GM18907 (cell line): ENCODE data around the gene NTM.
"Not testable (repeated sequence)": the region's sequence is repeated elsewhere in the genome, so short reads cannot be mapped to it uniquely, and the experiment has no call there.

Experiments
- ATAC-seq: cut with Tn5 transposase; IDR thresholded peaks from one replicate; pipeline ENCODE4 v1.9.1; 2021; ENCODE audit warnings: mild to moderate bottlenecking, moderate library complexity; ENCODE audit not compliant: unreplicated experiment

The NTM gene

DNA sequence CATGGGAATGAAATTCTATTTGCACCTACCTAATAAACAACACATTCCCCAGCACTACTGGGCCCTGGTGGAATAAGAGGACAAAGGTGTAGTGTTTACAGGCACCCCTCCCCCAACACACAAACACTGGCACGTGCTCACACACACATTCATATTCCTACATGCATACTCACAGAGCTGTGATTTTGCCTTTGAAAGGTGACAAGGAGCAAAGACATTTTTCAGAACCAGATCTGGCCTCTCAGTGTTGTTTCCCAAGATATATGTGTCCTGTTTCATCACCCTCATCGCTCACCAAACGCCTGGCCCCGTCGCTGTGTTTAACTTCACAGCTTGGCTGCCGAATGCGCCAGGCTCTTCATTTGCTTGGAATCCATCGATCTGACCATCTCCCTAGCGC, 292.6 kb downstream of the NTM start:
- no peak for ATAC-seq

- no peak for ATAC-seq
Measured at GRCh38 chr11:131663405-131664200, 293.2 kb downstream of the NTM start.

GRCh38 chr11:131664293-131664692, 293.9 kb downstream of the NTM start:
- ATAC-seq: no peak

DNA sequence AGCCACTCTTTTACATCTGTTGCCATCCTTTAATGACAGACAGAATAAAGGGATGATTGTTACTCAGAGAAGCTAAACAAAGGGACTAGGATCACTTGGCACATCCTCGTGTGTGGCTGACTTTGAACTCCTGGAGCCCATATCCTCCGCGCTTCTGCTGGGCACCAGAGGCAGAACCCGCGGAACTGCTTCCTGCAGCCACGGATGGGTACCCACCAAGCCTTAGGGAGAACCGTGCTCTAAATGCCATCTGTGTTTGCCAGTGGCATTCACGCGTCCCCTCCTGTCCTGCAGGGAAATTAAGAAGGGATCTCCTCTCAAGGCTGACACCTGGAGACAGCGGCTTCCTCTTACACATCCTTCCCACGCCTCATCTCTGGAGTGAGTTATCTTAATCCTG, 294.4 kb downstream of the NTM start:
- ATAC-seq: no peak

- no peak for ATAC-seq
Measured at GRCh38 chr11:131665344-131665968, 295.0 kb downstream of the NTM start.

GRCh38 chr11:131666006-131666405, 295.6 kb downstream of the NTM start:
- ATAC-seq: no peak

- ATAC-seq: no peak
Measured at GRCh38 chr11:131666617-131667016, 296.2 kb downstream of the NTM start.

GRCh38 chr11:131667566-131667965, 297.2 kb downstream of the NTM start:
- no peak for ATAC-seq

DNA sequence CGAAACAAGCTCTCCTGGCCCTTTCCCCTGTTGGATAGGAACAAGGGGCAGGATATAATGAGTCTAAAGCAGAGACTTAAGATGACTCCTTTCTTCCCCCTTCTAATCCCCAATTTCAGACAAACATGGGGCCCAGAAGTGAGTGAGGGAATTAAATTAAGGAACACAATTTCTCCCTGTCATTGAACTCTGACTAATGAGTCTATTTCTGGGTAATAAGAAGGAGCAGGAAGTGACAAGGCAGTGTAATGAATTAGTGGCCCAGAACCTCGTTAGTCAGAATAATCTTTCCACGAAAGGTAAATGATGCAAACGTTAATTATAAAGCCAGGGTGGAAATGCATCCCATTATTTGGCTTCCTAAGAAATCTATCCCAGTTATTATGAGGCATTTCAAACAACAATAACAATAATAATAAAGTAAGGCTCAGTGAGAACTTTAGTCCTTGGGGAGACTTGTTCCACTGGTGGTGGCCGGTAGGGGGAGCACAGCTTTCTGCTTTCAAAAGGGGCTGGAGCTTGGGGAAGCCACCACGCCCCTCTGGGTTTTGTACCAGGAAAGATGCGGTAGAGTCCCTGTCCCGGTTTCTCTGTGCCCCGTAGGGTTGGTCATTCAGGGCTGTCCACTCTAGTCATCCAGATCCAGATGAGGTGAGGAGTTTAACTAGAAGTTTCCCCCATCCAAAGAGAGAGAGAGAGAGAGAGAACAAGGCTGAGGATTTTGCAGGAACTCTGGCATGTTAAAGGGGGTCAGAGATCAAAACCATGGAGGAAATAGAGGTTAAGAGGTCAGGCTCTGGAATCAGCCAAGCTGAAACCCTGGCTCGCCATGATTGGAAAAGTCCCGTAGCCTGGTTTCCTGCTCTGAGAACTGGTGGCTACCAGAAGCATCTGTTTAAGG, 298.3 kb downstream of the NTM start:
- ATAC-seq: peak; percentile 75

GRCh38 chr11:131669401-131669780, 299.0 kb downstream of the NTM start:
- no peak for ATAC-seq

DNA sequence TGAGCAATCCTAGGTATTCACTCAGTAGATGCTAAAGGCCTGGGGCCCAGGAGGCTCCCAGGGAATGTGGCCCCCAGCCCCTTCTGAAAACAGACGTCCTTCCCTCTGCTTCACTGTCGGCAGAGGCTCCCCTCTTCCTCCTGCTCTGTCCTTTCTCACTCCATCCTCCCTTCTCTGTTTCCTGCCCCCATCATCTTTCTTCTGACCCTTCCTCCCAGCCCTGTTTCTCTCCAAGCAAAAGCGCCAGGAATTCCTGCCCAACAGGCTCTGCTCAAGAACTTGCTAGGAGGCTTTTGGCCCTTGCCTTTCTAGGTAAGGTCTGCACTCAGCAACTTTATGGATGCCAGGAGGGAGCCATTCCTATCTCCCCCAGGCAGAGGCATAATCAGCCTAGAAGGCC, 300.5 kb downstream of the NTM start:
- no peak for ATAC-seq

DNA sequence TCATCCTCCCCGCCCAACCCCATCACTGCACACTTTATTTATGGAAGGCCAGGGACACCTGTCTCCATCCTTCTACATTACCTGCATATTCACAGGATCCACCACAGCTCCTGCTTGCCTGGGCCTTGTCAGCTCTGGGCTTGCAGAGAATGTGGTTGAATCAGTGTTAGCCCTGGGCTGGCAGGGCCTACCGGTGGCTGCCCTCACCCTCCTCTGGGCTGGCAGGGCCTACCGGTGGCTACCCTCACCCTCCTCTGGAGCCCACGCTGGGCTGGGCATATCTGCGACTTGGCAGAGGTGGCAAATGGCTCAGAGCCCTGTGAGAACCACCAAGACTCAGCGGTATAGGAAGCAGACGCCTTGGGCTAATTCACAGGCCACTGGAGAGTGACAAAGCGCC, 300.9 kb downstream of the NTM start:
- ATAC-seq: no peak

DNA sequence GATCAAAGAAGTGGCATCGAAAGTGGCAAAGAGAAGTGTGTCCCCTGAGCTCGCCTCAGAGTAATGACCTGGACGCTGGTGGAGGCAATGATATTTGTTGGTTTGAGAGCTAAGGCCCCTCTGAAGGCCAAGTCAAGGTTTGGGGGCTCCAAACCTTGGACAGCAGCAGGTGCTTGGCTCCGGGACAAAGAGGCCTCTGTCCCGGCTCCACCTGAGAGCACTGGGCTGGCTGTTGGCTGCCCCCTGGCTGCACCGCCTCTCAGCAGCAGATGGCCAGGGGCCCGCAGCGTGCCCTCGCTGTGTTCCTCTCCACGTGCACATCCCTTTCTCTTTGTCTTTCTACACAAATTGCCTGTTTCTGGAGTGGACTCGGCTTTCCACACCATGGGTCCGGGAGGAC, 301.3 kb downstream of the NTM start:
- no peak for ATAC-seq

- ATAC-seq: no peak
Measured at GRCh38 chr11:131672191-131672590, 301.8 kb downstream of the NTM start.

DNA sequence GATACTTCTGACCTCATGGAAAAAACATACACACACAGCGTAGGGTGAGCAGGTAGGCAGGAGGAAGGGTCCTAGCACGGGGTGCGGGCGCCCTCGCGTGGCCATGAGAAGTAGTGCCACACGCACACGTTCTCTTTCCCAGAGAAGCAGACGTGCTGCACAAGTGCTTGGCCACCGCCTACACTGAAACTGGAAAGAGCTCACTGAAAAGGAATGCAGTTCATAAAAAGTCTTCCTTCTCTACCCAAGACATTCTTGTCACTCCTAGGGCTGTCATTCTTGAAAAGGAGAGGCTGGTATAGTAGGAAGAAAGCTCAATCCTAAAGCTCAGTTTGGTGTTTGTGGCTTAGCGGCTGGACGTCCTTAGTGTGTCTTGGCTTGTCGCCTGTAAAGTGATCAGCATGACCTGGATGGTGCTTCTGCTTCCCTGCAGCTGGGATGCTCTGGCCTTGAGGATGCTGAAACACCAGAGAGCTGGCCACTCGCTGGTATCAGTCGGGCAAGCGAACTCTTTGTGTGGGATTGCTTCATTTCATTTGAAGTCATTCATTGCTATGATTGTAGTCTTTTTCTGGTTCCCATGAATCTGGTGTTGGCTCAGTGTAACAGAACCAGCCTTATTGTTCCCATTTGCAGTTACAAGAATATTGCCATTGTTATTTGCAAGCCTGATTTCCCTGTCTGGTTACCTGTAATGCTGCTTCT, 303.8 kb downstream of the NTM start:
- peak; percentile 81 for ATAC-seq

DNA sequence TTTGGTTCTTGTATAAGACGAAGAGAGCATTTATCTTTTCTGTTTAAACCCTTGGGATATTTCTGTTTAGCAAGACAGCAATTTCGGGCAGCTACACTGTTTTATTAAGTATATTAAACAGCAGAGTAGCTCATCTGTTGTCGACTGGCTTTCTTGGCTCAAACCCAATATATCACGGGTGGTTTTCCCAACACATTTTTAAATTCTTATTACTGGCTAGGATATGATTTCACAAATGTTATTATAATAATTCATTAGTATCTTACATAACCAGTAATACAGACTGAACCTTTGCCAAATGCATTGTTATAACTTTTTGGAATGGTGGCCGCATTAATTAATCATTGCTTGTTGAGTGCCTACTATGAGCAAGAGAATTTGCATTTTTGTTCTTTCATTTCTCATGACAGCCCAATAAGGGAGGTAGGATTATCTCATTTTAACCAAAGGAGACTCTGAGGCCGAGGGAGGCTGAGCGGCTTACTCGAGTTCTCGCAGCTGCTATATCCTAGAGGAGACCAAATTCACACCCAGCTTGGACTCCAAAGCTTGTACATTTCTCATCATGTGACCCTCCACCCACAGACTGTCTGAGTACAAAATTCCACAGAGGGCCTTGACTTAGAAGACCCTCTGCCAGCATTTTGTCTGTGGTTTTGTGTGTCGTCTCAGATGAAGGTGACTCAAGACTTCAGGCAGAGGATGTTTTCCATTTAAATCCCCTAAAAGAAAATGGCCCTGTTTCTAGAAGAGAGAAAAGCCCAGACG, 304.9 kb downstream of the NTM start:
- ATAC-seq: no peak

DNA sequence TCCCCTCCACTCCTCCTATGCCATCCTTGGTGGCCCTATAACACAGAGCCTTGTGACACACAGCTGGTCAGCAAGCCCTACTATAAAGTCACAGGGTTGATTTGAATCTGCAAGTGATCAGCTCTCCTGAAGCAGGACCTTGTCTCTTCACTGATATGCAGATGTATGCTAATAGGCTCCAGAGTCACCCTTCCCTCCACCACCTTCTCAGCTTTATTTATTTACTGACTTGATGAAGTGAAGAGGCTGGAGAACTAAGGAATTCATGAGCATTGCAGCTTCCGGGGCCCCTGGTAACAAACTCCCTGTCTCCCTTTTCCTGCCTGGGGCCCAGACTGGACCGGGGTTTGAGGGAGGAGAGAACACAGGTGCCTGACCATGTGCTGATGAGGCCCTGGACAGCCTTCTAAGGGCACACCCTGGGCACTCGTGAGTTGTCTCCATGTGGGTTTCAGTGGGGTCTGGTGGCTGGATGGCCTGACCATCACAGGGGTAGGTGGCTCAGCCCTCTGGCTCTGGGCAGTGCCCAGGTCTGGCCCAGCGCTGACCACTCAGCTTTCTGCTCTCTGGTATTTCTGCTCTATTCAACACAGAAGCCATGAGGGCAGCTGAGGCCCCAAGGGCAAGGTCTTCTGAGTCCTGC, 307.5 kb downstream of the NTM start:
- no peak for ATAC-seq

GRCh38 chr11:131678658-131679340, 308.4 kb downstream of the NTM start:
- no peak for ATAC-seq

GRCh38 chr11:131680448-131680847, 310.0 kb downstream of the NTM start:
- not testable (repeated sequence) for ATAC-seq
